Kidney (tissue), 14 donors: Measurements from ENCODE around the gene CFDP1. TPM values are rescaled to one million over a fixed set of nuclear protein-coding genes. Genes with fewer than 3 reads are reported as not detected.

Source experiments
- DNase-seq, 5 donors: peaks; one replicate each; pipeline ENCODE4 v3.0.0-alpha.2; 2013 to 2020
- FAIRE-seq: peaks from 2 replicates; lab custom pipeline; 2012; peaks lifted over from hg19 to GRCh38; lab: Jason Lieb, UNC
- H3K27ac ChIP-seq, 2 donors: one replicate each; pipeline ENCODE4 v1.7.0; 2013; ENCODE audit warnings: low read depth in 2 of 2, low read length in 2 of 2, inconsistent platforms in 1 of 2
- H3K27me3 ChIP-seq: one replicate; pipeline ENCODE4 v1.7.1; 2013; ENCODE audit warnings: low read length, inconsistent platforms; ENCODE audit not compliant: control insufficient read depth, insufficient read depth
- H3K36me3 ChIP-seq, 3 donors: one replicate each; pipeline versions ENCODE4 v1.7.0 to v1.7.1; 2013; ENCODE audit warnings: low read length in 3 of 3, control low read depth in 1 of 3, inconsistent platforms in 1 of 3; ENCODE audit not compliant: insufficient read depth in 3 of 3, control insufficient read depth in 2 of 3
- H3K4me1 ChIP-seq, 3 donors: one replicate each; pipeline versions ENCODE4 v1.7.0 to v1.7.1; 2013; ENCODE audit warnings: low read length in 3 of 3, inconsistent platforms in 1 of 3, low read depth in 1 of 3; ENCODE audit not compliant: control insufficient read depth in 2 of 3, insufficient read depth in 2 of 3
- H3K4me3 ChIP-seq, 3 donors: one replicate each; pipeline versions ENCODE4 v1.7.0 to v1.8.1; 2013; ENCODE audit warnings: low read length in 3 of 3, control low read depth in 1 of 3, inconsistent platforms in 1 of 3
- H3K9ac ChIP-seq, 3 donors: one replicate each; pipeline versions ENCODE4 v1.7.0 to v1.7.1; 2013; ENCODE audit warnings: low read length in 3 of 3, control low read depth in 1 of 3, inconsistent platforms in 1 of 3
- H3K9me3 ChIP-seq, 3 donors: one replicate each; pipeline versions ENCODE4 v1.7.0 to v1.7.1; 2013; ENCODE audit warnings: low read length in 3 of 3, control low read depth in 1 of 3, inconsistent platforms in 1 of 3; ENCODE audit not compliant: control insufficient read depth in 2 of 3, insufficient read depth in 1 of 3
- CTCF ChIP-seq: IDR thresholded peaks from 3 replicates; pipeline ENCODE4 v1.5.1; 2012; ENCODE audit warnings: mild to moderate bottlenecking, moderate library complexity, borderline replicate concordance; ENCODE audit not compliant: insufficient read depth; ENCODE audit errors: extremely low read depth
- intact Hi-C: fragments of 100-400 bp; cut with DNase I; formaldehyde crosslinking; loops from one replicate; pipeline ENCODE4 v1.11.1; 2022
- polyA plus RNA-seq: library from polyadenylated mRNA; stranded (reverse); fragments of 350-450 nt; fragmentation: Illumina TruSeq; extraction: RNeasy Lipid Tissue Mini Kit (QIAGEN cat#74804); gene quantifications from one replicate; pipeline ENCODE4 v1.2.3, GENCODE V29; 2014; ENCODE audit warnings: low read depth, low replicate concordance; ENCODE audit not compliant: insufficient read depth
- total RNA-seq: library from RNA; stranded (reverse); fragmentation: NEBNext Ultra II Directional; extraction: Animal tissue kit (Norgen Biotek cat#: 25700); gene quantifications from one replicate; pipeline ENCODE4 v1.2.1, GENCODE V29; 2021
- donor health status: control.
- donor health status: control.
- donor health status: control.
- donor health status: control.
- donor health status: control.
- donor health status: DM: yes; HTN: yes; CAD: no.
- donor health status: Normal renal cell carcinoma (clear cell type).

CFDP1 gene
- total and polyA plus RNA-seq, 2 donors from 2014 or later, result 53.5 to 148 TPM

GRCh38 chr16:75337430-75337829, 95.9 kb downstream of the CFDP1 start:
- H3K9me3 ChIP-seq, result no peaks in the 10 kb centered on the region
- intact Hi-C loops, result no loop called here

GRCh38 chr16:75336521-75336920, 96.8 kb downstream of the CFDP1 start:
- H3K4me3 ChIP-seq, result no peak overlapping the region
- H3K9me3 ChIP-seq, result no peaks in the 10 kb centered on the region
- intact Hi-C loops, result no loop called here
- H3K36me3 ChIP-seq, result no peaks in the 10 kb centered on the region
- H3K9ac ChIP-seq, result no peak overlapping the region
- no peak for TF ChIP-seq CTCF
- H3K27ac ChIP-seq, result no peak overlapping the region
- H3K27me3 ChIP-seq, result no peaks in the 10 kb centered on the region
- FAIRE-seq (no peak), DNase-seq (no peak)
- H3K4me1 ChIP-seq, result peaks cover 4 to 17% (median 6%) of the 10 kb centered on the region in 3 donors

More at GRCh38 chr16:75337430-75337829, 95.9 kb downstream of the CFDP1 start:
- H3K4me1 ChIP-seq, result peaks cover 12 to 26% (median 12%) of the 10 kb centered on the region in 3 donors
- no peaks in the 10 kb centered on the region for H3K27me3 ChIP-seq
- no peak overlapping the region for H3K9ac ChIP-seq
- no peak for DNase-seq
- FAIRE-seq, result no peak
- H3K27ac ChIP-seq, result no peak overlapping the region
- no peaks in the 10 kb centered on the region for H3K36me3 ChIP-seq
- H3K4me3 ChIP-seq, result no peak overlapping the region
- TF ChIP-seq CTCF, result no peak

GRCh38 chr16:75333721-75334163, 99.6 kb downstream of the CFDP1 start:
- no peak for FAIRE-seq

More at GRCh38 chr16:75333721-75334163, 99.6 kb downstream of the CFDP1 start:
- Histone ChIP-seq H3K4me3 (no peak overlapping the region), H3K36me3 (no peaks in the 10 kb centered on the region), H3K27me3 (no peaks in the 10 kb centered on the region), H3K9me3 (no peaks in the 10 kb centered on the region), H3K9ac (no peak overlapping the region), H3K27ac (no peak overlapping the region), H3K4me1 (peaks cover 0 to 7% (median 0%) of the 10 kb centered on the region in 3 donors)
- no peak for DNase-seq
- intact Hi-C loops, result no loop called here
- no peak for TF ChIP-seq CTCF
